Cerebellar nuclear complex (tissue), 1 donor: ENCODE measurements around the gene SLCO6A1.
"Not testable (repeated sequence)": the region's sequence is repeated elsewhere in the genome, so short reads cannot be mapped to it uniquely, and the experiment has no call there.

Source experiments
- DNase-seq, 2 experiments: peaks; one replicate each; lab custom pipeline; 2025; lab: John Stamatoyannopoulos, UW

The SLCO6A1 gene

GRCh38 chr5:102498271-102499034, at the start of gene SLCO6A1:
Gene SLCO6A1 (minus strand): TSS chr5:102499001. CDS start chr5:102498844, 157 bp downstream.
- no peak for DNase-seq

GRCh38 chr5:102547141-102548035, 48.6 kb upstream of the SLCO6A1 start:
- no peak for DNase-seq

GRCh38 chr5:102545175-102545574, 46.4 kb upstream of the SLCO6A1 start:
- DNase-seq: no peak

- DNase-seq: no peak
Observed at GRCh38 chr5:102542057-102542456, 43.3 kb upstream of the SLCO6A1 start.

GRCh38 chr5:102539996-102540728, 41.4 kb upstream of the SLCO6A1 start:
- no peak for DNase-seq

GRCh38 chr5:102539562-102539961, 40.8 kb upstream of the SLCO6A1 start:
- DNase-seq: no peak

GRCh38 chr5:102537011-102537410, 38.2 kb upstream of the SLCO6A1 start:
- DNase-seq: no peak

GRCh38 chr5:102536323-102536928, 37.6 kb upstream of the SLCO6A1 start:
- no peak for DNase-seq

GRCh38 chr5:102532123-102532522, 33.3 kb upstream of the SLCO6A1 start:
- no peak for DNase-seq

GRCh38 chr5:102531506-102531905, 32.7 kb upstream of the SLCO6A1 start:
- DNase-seq: no peak

- no peak for DNase-seq
Observed at GRCh38 chr5:102529447-102529846, 30.6 kb upstream of the SLCO6A1 start.

GRCh38 chr5:102529031-102529430, 30.2 kb upstream of the SLCO6A1 start:
- DNase-seq: no peak

- DNase-seq: no peak
Observed at GRCh38 chr5:102528600-102528999, 29.8 kb upstream of the SLCO6A1 start.

- DNase-seq: no peak
Observed at GRCh38 chr5:102527547-102527946, 28.7 kb upstream of the SLCO6A1 start.

GRCh38 chr5:102523541-102524175, 24.9 kb upstream of the SLCO6A1 start:
- DNase-seq: no peak

- DNase-seq: no peak
Observed at GRCh38 chr5:102511666-102512065, 12.9 kb upstream of the SLCO6A1 start.

- DNase-seq: not testable (repeated sequence)
Observed at GRCh38 chr5:102491261-102491914, 7.4 kb downstream of the SLCO6A1 start.

GRCh38 chr5:102483736-102484135, 15.1 kb downstream of the SLCO6A1 start:
- no peak for DNase-seq

- DNase-seq: no peak
Observed at GRCh38 chr5:102481054-102481715, 17.6 kb downstream of the SLCO6A1 start.

- DNase-seq: no peak
Observed at GRCh38 chr5:102453716-102454115, 45.1 kb downstream of the SLCO6A1 start.
